ENCODE results near the gene NUP153.

DNA sequence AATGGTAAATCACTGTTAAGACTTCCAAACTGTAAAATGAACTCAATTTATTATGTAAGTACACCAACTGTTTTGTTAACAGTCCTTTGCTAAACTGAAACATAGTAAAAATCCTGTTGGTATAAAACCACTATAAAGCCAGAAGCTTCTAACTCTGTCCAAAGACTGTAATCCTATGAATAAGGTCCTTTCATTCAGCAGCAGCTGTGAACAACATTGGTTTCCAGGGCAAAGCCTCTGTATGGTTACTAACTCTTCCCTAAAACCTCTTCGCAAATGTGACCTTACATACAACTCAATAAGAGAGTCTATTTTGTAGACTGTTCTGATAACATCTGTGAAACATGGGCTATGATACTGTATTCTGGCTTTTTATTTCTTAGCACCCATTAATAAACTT is 40.1 kb downstream of the NUP153 start:
- TF ChIP-seq, protein P1, sequence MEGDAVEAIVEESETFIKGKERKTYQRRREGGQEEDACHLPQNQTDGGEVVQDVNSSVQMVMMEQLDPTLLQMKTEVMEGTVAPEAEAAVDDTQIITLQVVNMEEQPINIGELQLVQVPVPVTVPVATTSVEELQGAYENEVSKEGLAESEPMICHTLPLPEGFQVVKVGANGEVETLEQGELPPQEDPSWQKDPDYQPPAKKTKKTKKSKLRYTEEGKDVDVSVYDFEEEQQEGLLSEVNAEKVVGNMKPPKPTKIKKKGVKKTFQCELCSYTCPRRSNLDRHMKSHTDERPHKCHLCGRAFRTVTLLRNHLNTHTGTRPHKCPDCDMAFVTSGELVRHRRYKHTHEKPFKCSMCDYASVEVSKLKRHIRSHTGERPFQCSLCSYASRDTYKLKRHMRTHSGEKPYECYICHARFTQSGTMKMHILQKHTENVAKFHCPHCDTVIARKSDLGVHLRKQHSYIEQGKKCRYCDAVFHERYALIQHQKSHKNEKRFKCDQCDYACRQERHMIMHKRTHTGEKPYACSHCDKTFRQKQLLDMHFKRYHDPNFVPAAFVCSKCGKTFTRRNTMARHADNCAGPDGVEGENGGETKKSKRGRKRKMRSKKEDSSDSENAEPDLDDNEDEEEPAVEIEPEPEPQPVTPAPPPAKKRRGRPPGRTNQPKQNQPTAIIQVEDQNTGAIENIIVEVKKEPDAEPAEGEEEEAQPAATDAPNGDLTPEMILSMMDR (IDR thresholded peaks at IDR 0.05; ENCODE audit: low read depth, low read length, poor library complexity, severe bottlenecking): no peak
- no peak for TF ChIP-seq EZH2phosphoT487 (IDR thresholded peaks at IDR 0.05; ENCODE audit: borderline replicate concordance, low read length)

Measured in DOHH2 (cell line).